Ovary (tissue), 3 donors: ENCODE results near the gene RBM8A.

Source experiments
- POLR2A ChIP-seq: fragments of 450-650 bp; IDR thresholded peaks from one replicate; pipeline ENCODE4 v1.6.1; 2017; ENCODE audit warnings: antibody characterized with exemption, mild to moderate bottlenecking, moderate library complexity
- TF ChIP-seq, protein P1 (sequence below), 3 donors: fragments of 450-650 bp in 2 of 3; fragments of 200-600 bp in 1 of 3; IDR thresholded peaks; one replicate each; pipeline versions ENCODE4 v1.5.1 to v1.8.0; 2016 to 2022; ENCODE audit warnings: antibody characterized with exemption in 3 of 3, mild to moderate bottlenecking in 1 of 3
- donor health status: DM: no; HTN: no; CAD: no.

DNA sequence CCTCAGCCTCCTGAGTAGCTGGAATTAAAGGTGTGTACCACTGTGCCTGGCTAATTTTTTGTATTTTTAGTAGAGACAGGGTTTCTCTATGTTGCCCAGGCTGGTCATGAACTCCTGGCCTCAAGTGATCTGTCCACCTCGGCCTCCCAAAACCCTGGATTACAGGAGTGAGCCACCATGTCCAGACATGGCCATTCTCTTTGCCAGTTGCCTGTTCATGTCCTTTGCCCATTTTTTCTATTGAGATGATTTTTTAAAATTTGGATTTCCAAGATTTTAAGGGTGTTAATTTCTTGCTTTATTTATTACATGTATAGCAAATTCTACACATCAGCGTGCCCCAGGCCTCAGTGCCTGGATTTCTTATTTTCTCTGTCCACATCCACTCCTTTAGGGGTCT, 40.0 kb upstream of the RBM8A start:
- TF ChIP-seq, protein P1, sequence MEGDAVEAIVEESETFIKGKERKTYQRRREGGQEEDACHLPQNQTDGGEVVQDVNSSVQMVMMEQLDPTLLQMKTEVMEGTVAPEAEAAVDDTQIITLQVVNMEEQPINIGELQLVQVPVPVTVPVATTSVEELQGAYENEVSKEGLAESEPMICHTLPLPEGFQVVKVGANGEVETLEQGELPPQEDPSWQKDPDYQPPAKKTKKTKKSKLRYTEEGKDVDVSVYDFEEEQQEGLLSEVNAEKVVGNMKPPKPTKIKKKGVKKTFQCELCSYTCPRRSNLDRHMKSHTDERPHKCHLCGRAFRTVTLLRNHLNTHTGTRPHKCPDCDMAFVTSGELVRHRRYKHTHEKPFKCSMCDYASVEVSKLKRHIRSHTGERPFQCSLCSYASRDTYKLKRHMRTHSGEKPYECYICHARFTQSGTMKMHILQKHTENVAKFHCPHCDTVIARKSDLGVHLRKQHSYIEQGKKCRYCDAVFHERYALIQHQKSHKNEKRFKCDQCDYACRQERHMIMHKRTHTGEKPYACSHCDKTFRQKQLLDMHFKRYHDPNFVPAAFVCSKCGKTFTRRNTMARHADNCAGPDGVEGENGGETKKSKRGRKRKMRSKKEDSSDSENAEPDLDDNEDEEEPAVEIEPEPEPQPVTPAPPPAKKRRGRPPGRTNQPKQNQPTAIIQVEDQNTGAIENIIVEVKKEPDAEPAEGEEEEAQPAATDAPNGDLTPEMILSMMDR (IDR thresholded peaks at IDR 0.05): no peak
- TF ChIP-seq POLR2A: no peak
